Subcutaneous preadipocyte (primary cell): Measurements from ENCODE around the gene RAB2B. TPM values are rescaled to one million over a fixed set of nuclear protein-coding genes. Genes with fewer than 3 reads are reported as not detected.

Source experiments
- small RNA-seq: library from RNA; depleted of rRNA; stranded (forward); fragments of <200 nt; gene quantifications from one replicate; pipeline ENCODE3, GENCODE V24; 2012
- total RNA-seq: library from RNA; depleted of rRNA; stranded (reverse); fragments of >200 nt; gene quantifications from 2 replicates; pipeline ENCODE4 v1.2.3, GENCODE V29; 2012

The RAB2B gene
- total RNA-seq = 12.1 and 13.7 TPM in 2 replicates

DNA sequence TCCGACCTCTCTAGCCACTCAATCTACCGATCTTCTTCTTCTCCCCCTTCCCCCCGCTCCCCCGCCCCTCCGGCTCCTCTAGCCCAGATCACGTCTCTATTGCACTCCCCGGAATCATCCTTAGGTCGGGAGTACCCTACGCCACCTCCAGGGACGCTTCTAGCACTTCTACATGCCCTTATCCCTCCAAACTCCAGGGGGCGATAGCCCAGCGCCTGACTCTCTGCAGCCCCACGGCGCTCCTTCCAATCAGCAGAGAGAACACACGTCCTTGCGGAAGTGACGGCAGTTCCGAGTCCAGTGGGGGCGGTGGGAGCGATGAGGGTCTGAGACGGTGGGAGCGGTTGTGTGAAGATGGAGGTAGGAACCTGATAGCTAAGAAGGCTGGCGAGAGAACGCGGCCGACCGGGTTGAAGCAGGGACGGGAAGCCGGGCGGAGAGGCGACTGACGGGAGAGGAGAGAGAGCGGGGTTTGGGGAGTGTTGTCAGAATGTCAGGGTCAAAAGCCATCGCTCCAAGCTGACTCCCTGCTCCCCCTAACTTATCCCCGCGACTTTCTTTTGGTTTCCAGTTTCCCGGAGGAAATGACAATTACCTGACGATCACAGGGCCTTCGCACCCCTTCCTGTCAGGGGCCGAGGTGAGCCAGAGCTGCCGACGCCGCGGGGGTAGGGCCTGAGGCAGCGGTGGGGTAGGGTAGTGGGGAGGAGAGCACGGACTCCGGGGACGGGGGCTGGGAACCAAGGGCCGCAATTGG lies at the start of gene RAB2B, which contains the start of gene TOX4:
Gene RAB2B, minus strand, starts transcription at position 35 of the 757 bp plus-strand sequence. CDS start 87 bp downstream, outside the sequence.
Gene TOX4, plus strand, starts transcription at position 271 of the 757 bp plus-strand sequence. Its CDS starts 84 bp downstream, at position 355.

DNA sequence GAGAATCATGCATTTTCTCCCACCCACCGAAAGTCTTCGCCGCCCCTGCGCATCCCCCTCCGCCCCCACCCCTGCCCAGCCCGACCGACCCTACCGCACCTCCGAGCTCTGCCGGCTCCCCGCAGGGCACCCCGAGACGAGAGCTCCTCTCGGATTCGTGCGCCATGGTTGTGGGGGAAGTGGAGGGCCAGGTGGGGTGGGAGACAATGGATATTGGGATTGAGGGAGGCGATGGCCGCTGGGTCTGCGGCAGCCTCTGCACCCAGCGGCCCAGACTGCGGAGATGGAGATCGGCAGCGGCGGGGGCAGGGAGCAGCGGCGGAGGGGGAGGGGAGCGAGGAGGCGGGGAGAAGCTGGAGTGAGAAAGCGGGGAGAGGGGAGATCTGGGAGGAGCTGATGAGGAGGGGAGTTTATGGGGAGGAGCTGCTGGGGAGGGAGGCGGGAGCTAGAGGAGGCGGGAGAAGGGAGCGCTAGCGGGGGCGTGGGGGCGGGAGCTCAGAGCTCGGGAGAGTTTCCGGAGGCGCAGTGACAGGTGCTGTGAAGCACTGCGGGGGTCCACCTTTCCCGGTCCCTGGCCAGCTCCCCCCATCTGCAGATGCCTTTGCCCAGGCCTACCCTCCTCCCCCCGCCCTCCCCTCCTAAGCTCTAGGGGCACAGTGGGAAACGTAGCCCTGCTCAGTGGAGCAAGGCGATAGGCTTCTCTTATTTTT lies 49.4 kb upstream of the RAB2B start, which contains the start of gene SALL2:
Gene SALL2, minus strand, starts transcription at position 385 of the 710 bp plus-strand sequence. Its CDS starts 219 bp downstream, at position 166.

DNA sequence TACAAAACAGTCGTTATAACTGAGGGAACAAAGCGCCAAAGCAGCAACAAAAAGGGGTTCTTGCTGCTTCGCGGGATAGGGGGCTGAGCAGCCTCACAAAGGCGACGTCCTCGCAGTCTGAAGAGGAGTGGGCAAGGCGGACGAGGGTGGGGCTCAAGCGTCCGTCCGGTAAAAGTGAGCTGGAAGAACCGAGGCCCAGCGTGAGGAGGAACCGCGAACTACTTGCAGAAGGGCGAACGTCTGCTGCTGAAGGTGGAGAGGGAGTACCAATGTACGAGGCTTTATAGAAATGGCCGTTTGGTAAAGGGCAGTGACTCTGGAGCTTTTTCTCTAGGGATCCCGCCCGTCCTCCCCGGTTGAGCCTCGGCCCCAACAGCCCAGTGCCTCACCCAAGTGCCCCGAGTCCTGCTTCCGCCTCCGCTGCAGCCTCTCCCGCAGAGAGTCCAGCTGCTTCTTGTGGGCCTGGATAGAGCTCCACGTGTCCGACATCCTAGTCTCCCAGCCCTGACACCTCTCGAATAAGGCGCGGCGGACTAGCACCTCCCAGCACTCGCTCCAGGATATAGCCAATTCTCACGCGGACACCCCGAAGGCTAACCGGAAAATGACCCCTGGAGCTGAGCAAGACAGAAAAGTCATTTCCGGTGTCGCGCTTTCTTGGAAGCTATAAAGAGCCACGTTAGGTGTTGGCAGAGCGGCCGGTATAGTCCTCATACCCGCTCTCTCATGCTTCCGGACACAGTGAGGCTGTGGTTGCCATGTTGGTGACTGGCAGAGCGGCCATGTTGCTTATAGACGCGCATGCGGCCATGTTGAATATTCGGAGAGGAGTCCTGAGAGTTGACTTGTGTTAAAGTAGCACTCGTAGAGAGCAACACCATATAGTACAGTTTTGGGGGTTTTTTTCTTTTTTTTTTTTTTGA lies 34.2 kb upstream of the RAB2B start, which contains the start of gene METTL3:
Gene METTL3, minus strand, starts transcription at position 606 of the 923 bp plus-strand sequence. Its CDS starts 117 bp downstream, at position 489.

DNA sequence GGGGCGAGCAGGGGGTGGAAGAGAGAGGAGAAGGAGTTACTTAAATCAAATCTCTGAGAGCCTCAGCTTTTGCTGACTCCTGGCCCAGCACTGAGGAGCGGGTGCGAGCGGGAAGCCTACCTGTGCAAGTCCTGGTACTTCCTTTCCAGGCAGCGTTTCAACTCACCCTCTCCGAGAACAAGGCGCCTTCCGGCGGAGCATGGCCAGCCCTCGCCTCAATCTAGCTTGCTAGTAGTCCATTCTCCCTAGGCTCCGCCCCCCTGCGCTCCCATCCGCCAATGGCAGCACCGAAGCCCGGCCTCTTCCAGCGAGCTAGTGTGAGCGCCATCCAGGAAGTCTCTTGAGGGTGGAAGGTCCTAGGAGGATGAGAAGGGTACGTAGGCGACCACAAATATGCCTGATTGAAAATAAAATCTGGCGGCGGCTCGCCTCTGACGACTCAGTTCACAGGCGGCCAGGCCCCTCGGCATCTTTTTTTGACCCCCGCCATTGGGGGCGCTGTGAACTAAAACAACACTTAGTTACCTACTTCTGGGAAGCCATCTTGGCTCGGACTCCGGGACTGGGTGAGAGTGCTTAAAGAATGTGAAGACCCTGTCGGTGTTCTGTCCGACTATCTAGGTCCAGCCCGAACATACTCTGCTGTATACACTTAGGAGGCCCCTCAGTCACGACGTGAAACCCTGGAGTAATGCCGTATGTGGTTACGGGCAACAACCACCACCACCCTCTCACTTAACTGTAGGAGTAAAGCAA lies 20.7 kb downstream of the RAB2B start, which contains the start of gene CHD8:
Gene CHD8, minus strand, starts transcription at position 212 of the 756 bp plus-strand sequence. CDS start 24,480 bp downstream, outside the sequence.

Small RNAs within 50 kb of the gene (small RNA-seq; reads per million reads assigned to genes)
- not detected for gene RN7SL650P

Other genes with a start within 250 kb of the RAB2B start
- 513 and 539 TPM in 2 replicates for gene HNRNPC, start 207.5 kb downstream of the RAB2B start, total RNA-seq
- gene RPGRIP1, start 196.9 kb downstream of the RAB2B start, total RNA-seq = not detected in 2 replicates
- 69.1 and 104 TPM in 2 replicates for gene SUPT16H, start 92.9 kb downstream of the RAB2B start, total RNA-seq
- 52.9 and 63.5 TPM in 2 replicates for gene CHD8, start 20.8 kb downstream of the RAB2B start, total RNA-seq
- 30.1 and 33.2 TPM in 2 replicates for gene TOX4, start 236 bp upstream of the RAB2B start, total RNA-seq
- 51.8 and 63.1 TPM in 2 replicates for gene METTL3, start 34.4 kb upstream of the RAB2B start, total RNA-seq
- gene SALL2, start 49.4 kb upstream of the RAB2B start, total RNA-seq = 0.78 and 2.6 TPM in 2 replicates
- gene OR10G3, start 103.1 kb upstream of the RAB2B start, total RNA-seq = not detected in 2 replicates
- gene OR10G2, start 158.0 kb upstream of the RAB2B start, total RNA-seq = not detected in 2 replicates
- gene OR4E2, start 176.9 kb upstream of the RAB2B start, total RNA-seq = not detected in 2 replicates
- not detected in 2 replicates for gene OR4E1, start 196.9 kb upstream of the RAB2B start, total RNA-seq